ACC112 (cell line): ENCODE data around the gene DYNC1I1.

Experiments
- H2AFZ ChIP-seq: fragments of 200-600 bp; sonication (generic); one replicate; pipeline ENCODE4 v1.6.0; 2017; ENCODE audit warnings: antibody characterized with exemption, low read length; ENCODE audit not compliant: unreplicated experiment
- H3K27ac ChIP-seq: fragments of 200-600 bp; sonication (generic); 2 replicates; pipeline ENCODE4 v1.5.1; 2014; ENCODE audit warnings: low read depth, mild to moderate bottlenecking, antibody characterized with exemption, low read length, moderate library complexity
- H3K27me3 ChIP-seq: fragments of 200-600 bp; sonication (generic); 2 replicates; pipeline ENCODE4 v1.6.1; 2014; ENCODE audit warnings: mild to moderate bottlenecking, antibody characterized with exemption, low read length, moderate library complexity, mixed read lengths; ENCODE audit not compliant: insufficient read depth
- H3K36me3 ChIP-seq: fragments of 200-600 bp; sonication (generic); 2 replicates; pipeline ENCODE4 v1.6.1; 2016; ENCODE audit warnings: mild to moderate bottlenecking, antibody characterized with exemption, low read length, moderate library complexity, mixed read lengths; ENCODE audit not compliant: insufficient read depth
- H3K4me1 ChIP-seq: fragments of 200-600 bp; sonication (generic); one replicate; pipeline ENCODE4 v1.6.1; 2016; ENCODE audit warnings: low read length, mixed read lengths; ENCODE audit not compliant: insufficient read depth, unreplicated experiment, control insufficient read depth
- H3K4me3 ChIP-seq: fragments of 200-600 bp; sonication (generic); 2 replicates; pipeline ENCODE4 v1.5.1; 2014; ENCODE audit warnings: mild to moderate bottlenecking, low read depth, low read length
- H3K79me2 ChIP-seq: fragments of 200-600 bp; sonication (generic); one replicate; pipeline ENCODE4 v1.6.0; 2016; ENCODE audit warnings: low read length; ENCODE audit not compliant: control insufficient read depth, unreplicated experiment, insufficient read depth

The DYNC1I1 gene

GRCh38 chr7:96126382-96126781, 354.0 kb downstream of the DYNC1I1 start:
- Histone ChIP-seq H2AFZ (no peak overlapping the region), H3K4me3 (no peak overlapping the region), H3K79me2 (no peaks in the 10 kb centered on the region), H3K4me1 (no peaks in the 10 kb centered on the region), H3K27me3 (no peaks in the 10 kb centered on the region), H3K27ac (no peak overlapping the region), H3K36me3 (peaks cover 3% of the 10 kb centered on the region)

GRCh38 chr7:96127746-96128145, 355.4 kb downstream of the DYNC1I1 start:
- Histone ChIP-seq H3K4me3 (no peak overlapping the region), H3K79me2 (no peaks in the 10 kb centered on the region), H3K27ac (no peak overlapping the region), H2AFZ (no peak overlapping the region), H3K36me3 (peaks cover 3% of the 10 kb centered on the region), H3K4me1 (no peaks in the 10 kb centered on the region), H3K27me3 (no peaks in the 10 kb centered on the region)

DNA sequence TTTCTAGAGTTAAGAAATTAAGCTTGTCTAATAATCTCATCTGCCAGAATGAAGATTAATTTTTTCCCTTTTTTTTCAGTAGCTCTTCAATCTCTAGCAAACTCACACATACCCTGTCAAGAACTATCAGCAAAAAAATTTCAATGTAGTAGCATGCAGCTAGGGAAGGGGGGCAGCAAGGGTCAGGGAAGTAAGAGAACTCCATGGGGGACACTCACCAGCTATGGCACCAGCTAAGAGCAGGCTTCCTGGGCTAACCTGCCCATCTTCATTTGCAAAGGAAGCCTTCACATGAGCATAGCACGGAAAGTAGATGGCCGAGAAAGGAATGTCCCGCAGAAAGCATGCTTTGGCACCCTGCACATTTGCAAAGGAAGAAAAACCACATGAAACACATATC, 359.2 kb downstream of the DYNC1I1 start:
- Histone ChIP-seq H3K36me3 (peaks cover 3% of the 10 kb centered on the region), H3K27me3 (no peaks in the 10 kb centered on the region), H3K79me2 (no peaks in the 10 kb centered on the region), H3K4me3 (no peak overlapping the region), H2AFZ (no peak overlapping the region), H3K27ac (no peak overlapping the region), H3K4me1 (no peaks in the 10 kb centered on the region)

GRCh38 chr7:96135241-96135640, 362.9 kb downstream of the DYNC1I1 start:
- H3K27ac ChIP-seq: no peak overlapping the region
- H3K4me1 ChIP-seq: no peaks in the 10 kb centered on the region
- no peaks in the 10 kb centered on the region for H3K27me3 ChIP-seq
- no peaks in the 10 kb centered on the region for H3K79me2 ChIP-seq
- no peak overlapping the region for H2AFZ ChIP-seq
- peaks cover 3% of the 10 kb centered on the region for H3K36me3 ChIP-seq
- no peak overlapping the region for H3K4me3 ChIP-seq

DNA sequence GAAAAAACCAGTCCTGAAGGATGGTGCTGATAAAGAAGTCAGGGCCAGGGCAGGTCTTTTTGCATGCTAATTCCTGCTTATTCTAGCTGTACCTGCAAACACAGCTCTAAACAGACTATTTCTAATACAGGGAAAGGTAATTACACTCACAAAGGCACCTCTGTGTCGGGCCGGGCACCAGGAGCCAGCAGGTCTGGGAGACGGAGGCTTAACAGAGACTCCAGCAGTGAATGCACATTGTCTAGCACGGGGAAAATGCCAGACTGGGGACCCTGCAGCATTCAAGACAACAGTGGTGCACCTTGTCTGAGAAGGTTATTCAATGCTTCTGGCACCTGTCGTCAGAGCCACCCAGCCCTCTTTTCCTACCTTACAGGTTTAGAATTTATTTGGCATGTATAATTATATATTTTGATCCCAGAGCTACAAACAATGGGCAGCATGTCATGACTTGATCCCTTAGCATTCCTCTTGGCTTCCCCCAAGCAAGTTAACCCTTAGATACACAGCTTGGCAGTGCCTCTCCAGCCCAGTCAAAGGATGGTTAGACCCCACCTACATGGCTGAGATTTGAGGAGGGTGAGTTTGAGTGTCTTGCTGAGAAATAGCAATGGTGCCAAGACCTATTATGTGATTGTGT, 364.4 kb downstream of the DYNC1I1 start:
- no peak overlapping the region for H3K4me3 ChIP-seq
- H3K27ac ChIP-seq: no peak overlapping the region
- H3K36me3 ChIP-seq: no peaks in the 10 kb centered on the region
- H3K4me1 ChIP-seq: no peaks in the 10 kb centered on the region
- H3K79me2 ChIP-seq: no peaks in the 10 kb centered on the region
- no peaks in the 10 kb centered on the region for H3K27me3 ChIP-seq
- no peak overlapping the region for H2AFZ ChIP-seq

- no peak overlapping the region for H3K4me3 ChIP-seq
- H3K36me3 ChIP-seq: no peaks in the 10 kb centered on the region; the same call in 1 of the 2 replicates
- H3K79me2 ChIP-seq: no peaks in the 10 kb centered on the region
- H2AFZ ChIP-seq: no peak overlapping the region
- H3K27ac ChIP-seq: no peak overlapping the region
- no peaks in the 10 kb centered on the region for H3K4me1 ChIP-seq
- H3K27me3 ChIP-seq: no peaks in the 10 kb centered on the region
These were observed 371.3 kb downstream of the DYNC1I1 start for GRCh38 chr7:96143495-96144259.

DNA sequence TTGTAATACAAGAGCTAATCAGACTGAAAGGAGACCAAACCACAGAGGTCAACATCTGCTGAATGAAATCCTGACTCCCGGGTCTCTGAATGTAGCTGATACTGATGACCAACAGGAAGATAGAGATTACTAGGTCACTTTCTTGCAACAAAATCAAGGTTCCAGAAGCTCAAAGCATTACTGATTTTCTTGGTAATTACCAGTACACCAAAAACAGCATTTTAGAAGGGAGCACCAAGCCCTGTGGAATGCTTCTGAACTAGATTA, 371.8 kb downstream of the DYNC1I1 start:
- no peaks in the 10 kb centered on the region for H3K79me2 ChIP-seq
- H3K4me3 ChIP-seq: no peak overlapping the region
- no peak overlapping the region for H2AFZ ChIP-seq
- no peak overlapping the region for H3K27ac ChIP-seq
- H3K36me3 ChIP-seq: no peaks in the 10 kb centered on the region; the same call in 1 of the 2 replicates
- H3K4me1 ChIP-seq: no peaks in the 10 kb centered on the region
- no peaks in the 10 kb centered on the region for H3K27me3 ChIP-seq
